Measurements from ENCODE around the gene SLC34A2. TPM values are rescaled to one million over a fixed set of nuclear protein-coding genes. Genes with fewer than 3 reads are reported as not detected.

SLC34A2 gene, protein sequence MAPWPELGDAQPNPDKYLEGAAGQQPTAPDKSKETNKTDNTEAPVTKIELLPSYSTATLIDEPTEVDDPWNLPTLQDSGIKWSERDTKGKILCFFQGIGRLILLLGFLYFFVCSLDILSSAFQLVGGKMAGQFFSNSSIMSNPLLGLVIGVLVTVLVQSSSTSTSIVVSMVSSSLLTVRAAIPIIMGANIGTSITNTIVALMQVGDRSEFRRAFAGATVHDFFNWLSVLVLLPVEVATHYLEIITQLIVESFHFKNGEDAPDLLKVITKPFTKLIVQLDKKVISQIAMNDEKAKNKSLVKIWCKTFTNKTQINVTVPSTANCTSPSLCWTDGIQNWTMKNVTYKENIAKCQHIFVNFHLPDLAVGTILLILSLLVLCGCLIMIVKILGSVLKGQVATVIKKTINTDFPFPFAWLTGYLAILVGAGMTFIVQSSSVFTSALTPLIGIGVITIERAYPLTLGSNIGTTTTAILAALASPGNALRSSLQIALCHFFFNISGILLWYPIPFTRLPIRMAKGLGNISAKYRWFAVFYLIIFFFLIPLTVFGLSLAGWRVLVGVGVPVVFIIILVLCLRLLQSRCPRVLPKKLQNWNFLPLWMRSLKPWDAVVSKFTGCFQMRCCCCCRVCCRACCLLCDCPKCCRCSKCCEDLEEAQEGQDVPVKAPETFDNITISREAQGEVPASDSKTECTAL
- not detected in 2 replicates for total RNA-seq (2013; cell fraction: nucleolus; rRNA removed)
- total RNA-seq (2014; rRNA removed) (not detected in 2 replicates), total RNA-seq (2014; rRNA removed; fragmentation: Illumina TruSeq; extraction: Trizol) (not detected in 2 replicates), total RNA-seq (2021) (0.59 and 1.3 TPM in 2 replicates), polyA plus RNA-seq (2011; rRNA removed) (not detected in 2 replicates), polyA plus RNA-seq (2014; fragmentation: Illumina TruSeq; extraction: Trizol) (not detected in 2 replicates), polyA plus RNA-seq (2014; fragmentation: Nextera tagmentation; extraction: Ambion mirVana) (under 1 TPM in 1 of 2 experiments, not detected in 1; 0.08 TPM), polyA plus RNA-seq (2014; rRNA removed) (0.04 TPM in 1 of 2 replicates, not detected in the other), polyA plus RNA-seq (2016; fragmentation: Nextera tagmentation; extraction: Ambion mirVana) (not detected), polyA minus RNA-seq (2011; rRNA and poly(A)+ RNA removed) (0.22 TPM in 1 of 2 replicates, not detected in the other), Bru-seq, nascent RNA (not detected), BruChase-seq, experiment 1, labeled RNA remaining after a 6-hour chase (not detected), BruChase-seq, experiment 2, labeled RNA remaining after a 2-hour chase (not detected)
- not detected for polyA plus RNA-seq (2011; ENCODE audit: low read depth)
- not detected in 2 replicates for polyA plus RNA-seq (2011; cell fraction: cytosol; rRNA removed)
- 0.03 TPM in 2 replicates for polyA plus RNA-seq (2011; cell fraction: nucleus; rRNA removed)
- polyA plus RNA-seq (2012): not detected in 2 replicates
- not detected in 2 replicates for polyA minus RNA-seq (2011; cell fraction: cytosol; rRNA and poly(A)+ RNA removed)
- polyA minus RNA-seq (2011; cell fraction: nucleus; rRNA and poly(A)+ RNA removed): not detected in 2 replicates
- long read RNA-seq, experiment 1: 0 reads
- long read RNA-seq, experiment 2: 0 reads

DNA sequence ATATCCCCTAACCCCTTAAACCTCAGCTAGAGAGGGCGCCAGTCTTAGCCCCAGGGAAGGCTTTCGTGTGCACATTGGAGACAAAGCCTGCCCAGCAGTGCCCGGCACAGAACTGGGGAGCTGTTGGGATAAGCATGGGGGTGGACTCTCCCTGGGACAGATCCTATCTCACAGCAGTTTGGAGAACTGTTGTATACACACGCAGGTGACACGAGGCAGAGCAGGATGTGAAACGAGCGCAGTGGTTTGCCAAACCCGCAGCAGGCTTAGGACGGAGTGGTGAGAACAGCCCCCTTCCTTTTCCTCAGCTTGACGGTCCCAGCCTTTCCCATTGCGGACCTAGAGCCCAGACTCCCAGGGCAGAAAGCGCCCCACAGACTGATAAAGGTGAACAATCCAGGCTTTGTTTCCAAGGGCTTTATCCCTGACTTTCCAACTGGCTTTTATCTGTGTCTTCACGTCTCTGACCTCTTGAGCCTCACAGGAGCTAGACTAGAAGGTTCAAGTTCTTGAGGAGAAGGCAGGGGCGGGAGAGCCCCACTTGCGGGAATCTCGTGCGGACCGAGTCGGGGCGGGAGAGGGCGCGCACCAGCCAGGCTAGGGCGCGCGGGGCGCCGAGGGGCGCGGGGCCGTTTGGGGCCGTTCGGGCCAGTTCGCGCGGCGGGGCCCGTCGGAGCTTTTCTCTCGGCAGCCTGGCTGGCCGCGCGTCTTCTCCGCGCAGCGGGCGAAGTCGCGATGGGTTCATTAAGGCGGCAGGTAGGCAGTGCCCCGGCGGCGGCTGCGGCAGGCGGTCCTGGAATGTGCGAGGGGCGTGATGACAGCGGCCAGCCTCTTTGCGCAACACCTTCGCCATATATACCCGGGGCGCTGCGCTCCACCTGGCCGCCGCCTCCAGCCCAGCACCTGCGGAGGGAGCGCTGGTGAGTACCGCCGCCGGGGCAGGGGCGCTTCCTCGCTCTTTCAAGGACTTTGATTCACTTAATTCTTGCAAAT lies at the start of gene SLC34A2:
TSS of gene SLC34A2 (plus strand) at position 881 of the 993 bp plus-strand sequence. CDS start 6,650 bp downstream, outside the sequence.
- intact Hi-C loops (cut with micrococcal nuclease; ENCODE audit: unreplicated experiment) (no loop called here), in situ Hi-C loops (cut with MboI) (no loop called here)
- H3K27ac ChIP-seq (ENCODE audit: control insufficient read depth, insufficient read depth): no peak within 1 kb of the TSS
- no peak within 1 kb of the TSS for H3K4me3 ChIP-seq
- BruUV-seq (replicated peaks): no TSS peak
- H4K20me1 ChIP-seq (ENCODE audit: control insufficient read depth, insufficient read depth): no peaks in the 10 kb centered on the region
- TF ChIP-seq, protein P1, sequence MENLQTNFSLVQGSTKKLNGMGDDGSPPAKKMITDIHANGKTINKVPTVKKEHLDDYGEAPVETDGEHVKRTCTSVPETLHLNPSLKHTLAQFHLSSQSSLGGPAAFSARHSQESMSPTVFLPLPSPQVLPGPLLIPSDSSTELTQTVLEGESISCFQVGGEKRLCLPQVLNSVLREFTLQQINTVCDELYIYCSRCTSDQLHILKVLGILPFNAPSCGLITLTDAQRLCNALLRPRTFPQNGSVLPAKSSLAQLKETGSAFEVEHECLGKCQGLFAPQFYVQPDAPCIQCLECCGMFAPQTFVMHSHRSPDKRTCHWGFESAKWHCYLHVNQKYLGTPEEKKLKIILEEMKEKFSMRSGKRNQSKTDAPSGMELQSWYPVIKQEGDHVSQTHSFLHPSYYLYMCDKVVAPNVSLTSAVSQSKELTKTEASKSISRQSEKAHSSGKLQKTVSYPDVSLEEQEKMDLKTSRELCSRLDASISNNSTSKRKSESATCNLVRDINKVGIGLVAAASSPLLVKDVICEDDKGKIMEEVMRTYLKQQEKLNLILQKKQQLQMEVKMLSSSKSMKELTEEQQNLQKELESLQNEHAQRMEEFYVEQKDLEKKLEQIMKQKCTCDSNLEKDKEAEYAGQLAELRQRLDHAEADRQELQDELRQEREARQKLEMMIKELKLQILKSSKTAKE (IDR thresholded peaks at IDR 0.05; ENCODE audit: low read depth, poor library complexity, severe bottlenecking): no peak
- TF ChIP-seq TCF12 (IDR thresholded peaks at IDR 0.05; ENCODE audit: low read depth, low read length) (no peak), RELA (IDR thresholded peaks at IDR 0.05; ENCODE audit: borderline replicate concordance, partially characterized antibody) (no peak)
- TF ChIP-seq, protein P2, sequence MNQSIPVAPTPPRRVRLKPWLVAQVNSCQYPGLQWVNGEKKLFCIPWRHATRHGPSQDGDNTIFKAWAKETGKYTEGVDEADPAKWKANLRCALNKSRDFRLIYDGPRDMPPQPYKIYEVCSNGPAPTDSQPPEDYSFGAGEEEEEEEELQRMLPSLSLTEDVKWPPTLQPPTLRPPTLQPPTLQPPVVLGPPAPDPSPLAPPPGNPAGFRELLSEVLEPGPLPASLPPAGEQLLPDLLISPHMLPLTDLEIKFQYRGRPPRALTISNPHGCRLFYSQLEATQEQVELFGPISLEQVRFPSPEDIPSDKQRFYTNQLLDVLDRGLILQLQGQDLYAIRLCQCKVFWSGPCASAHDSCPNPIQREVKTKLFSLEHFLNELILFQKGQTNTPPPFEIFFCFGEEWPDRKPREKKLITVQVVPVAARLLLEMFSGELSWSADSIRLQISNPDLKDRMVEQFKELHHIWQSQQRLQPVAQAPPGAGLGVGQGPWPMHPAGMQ (IDR thresholded peaks at IDR 0.05; ENCODE audit: borderline replicate concordance): no peak
- TF ChIP-seq, protein P3, sequence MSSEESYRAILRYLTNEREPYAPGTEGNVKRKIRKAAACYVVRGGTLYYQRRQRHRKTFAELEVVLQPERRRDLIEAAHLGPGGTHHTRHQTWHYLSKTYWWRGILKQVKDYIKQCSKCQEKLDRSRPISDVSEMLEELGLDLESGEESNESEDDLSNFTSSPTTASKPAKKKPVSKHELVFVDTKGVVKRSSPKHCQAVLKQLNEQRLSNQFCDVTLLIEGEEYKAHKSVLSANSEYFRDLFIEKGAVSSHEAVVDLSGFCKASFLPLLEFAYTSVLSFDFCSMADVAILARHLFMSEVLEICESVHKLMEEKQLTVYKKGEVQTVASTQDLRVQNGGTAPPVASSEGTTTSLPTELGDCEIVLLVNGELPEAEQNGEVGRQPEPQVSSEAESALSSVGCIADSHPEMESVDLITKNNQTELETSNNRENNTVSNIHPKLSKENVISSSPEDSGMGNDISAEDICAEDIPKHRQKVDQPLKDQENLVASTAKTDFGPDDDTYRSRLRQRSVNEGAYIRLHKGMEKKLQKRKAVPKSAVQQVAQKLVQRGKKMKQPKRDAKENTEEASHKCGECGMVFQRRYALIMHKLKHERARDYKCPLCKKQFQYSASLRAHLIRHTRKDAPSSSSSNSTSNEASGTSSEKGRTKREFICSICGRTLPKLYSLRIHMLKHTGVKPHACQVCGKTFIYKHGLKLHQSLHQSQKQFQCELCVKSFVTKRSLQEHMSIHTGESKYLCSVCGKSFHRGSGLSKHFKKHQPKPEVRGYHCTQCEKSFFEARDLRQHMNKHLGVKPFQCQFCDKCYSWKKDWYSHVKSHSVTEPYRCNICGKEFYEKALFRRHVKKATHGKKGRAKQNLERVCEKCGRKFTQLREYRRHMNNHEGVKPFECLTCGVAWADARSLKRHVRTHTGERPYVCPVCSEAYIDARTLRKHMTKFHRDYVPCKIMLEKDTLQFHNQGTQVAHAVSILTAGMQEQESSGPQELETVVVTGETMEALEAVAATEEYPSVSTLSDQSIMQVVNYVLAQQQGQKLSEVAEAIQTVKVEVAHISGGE (CRISPR knock-in tag; IDR thresholded peaks at IDR 0.05): no peak
- H3K9ac ChIP-seq (ENCODE audit: control insufficient read depth, insufficient read depth, low read length): no peak within 1 kb of the TSS
- no peak for DNase-seq (ENCODE audit: low read depth, low spot score)
- ChIA-PET CTCF (no interaction called here), RAD21 (ENCODE audit: unreplicated experiment) (no interaction called here), SMC1A (ENCODE audit: uncharacterized antibody, unreplicated experiment) (no interaction called here), POLR2A (no interaction called here)
- H3K4me1 ChIP-seq (ENCODE audit: control insufficient read depth, insufficient read depth, low read length): no peaks in the 10 kb centered on the region
- H2AFZ ChIP-seq (ENCODE audit: control insufficient read depth, low read depth, low read length): no peak within 1 kb of the TSS
- no peak for ATAC-seq
- no peaks in the 10 kb centered on the region for H3K36me3 ChIP-seq (ENCODE audit: control insufficient read depth in 2 of 2, insufficient read depth in 2 of 2, low read length in 1 of 2)
- no peaks in the 10 kb centered on the region for H3K9me3 ChIP-seq (replicated peaks; ENCODE audit: control insufficient read depth, insufficient read depth, low read length)
- H3K4me2 ChIP-seq (ENCODE audit: control insufficient read depth, insufficient read depth): no peak within 1 kb of the TSS
- peaks cover 7 to 21% of the 10 kb centered on the region in 2 experiments for H3K27me3 ChIP-seq (replicated peaks in 1 of 2; ENCODE audit: control insufficient read depth in 2 of 2, insufficient read depth in 2 of 2, low read length in 1 of 2)
- 43% methylated on average over 58 of the region's 71 CpGs for WGBS (ENCODE audit: insufficient coverage, insufficient replicate concordance, low lambda C conversion rate, missing lambda C conversion rate)
- no peaks in the 10 kb centered on the region for H3K79me2 ChIP-seq (ENCODE audit: control insufficient read depth, insufficient read depth, low read length)
- no peak for FAIRE-seq
